Fibroblast of skin of scalp (primary cell): ENCODE results near the gene UBAP1.
"Not testable (repeated sequence)": the region's sequence is repeated elsewhere in the genome, so short reads cannot be mapped to it uniquely, and the experiment has no call there.

Experiments used
- DNase-seq: peaks from one replicate; pipeline ENCODE4 v3.0.0-alpha.2; 2013

Gene UBAP1

GRCh38 chr9:34267660-34268059 lies 88.8 kb downstream of the UBAP1 start:
- DNase-seq, result no peak

- no peak for DNase-seq
Observed at GRCh38 chr9:34271265-34272006, 92.6 kb downstream of the UBAP1 start.

- DNase-seq, result no peak
Observed at GRCh38 chr9:34272101-34272541, 93.3 kb downstream of the UBAP1 start.

- DNase-seq, result not testable (repeated sequence)
Observed at GRCh38 chr9:34273588-34273987, 94.7 kb downstream of the UBAP1 start.

GRCh38 chr9:34275811-34276210 lies 97.0 kb downstream of the UBAP1 start:
- no peak for DNase-seq

- no peak for DNase-seq
Observed at GRCh38 chr9:34276772-34277171, 97.9 kb downstream of the UBAP1 start.

GRCh38 chr9:34279411-34279810 lies 100.6 kb downstream of the UBAP1 start:
- DNase-seq, result no peak

GRCh38 chr9:34282096-34282495 lies 103.3 kb downstream of the UBAP1 start:
- DNase-seq, result no peak

GRCh38 chr9:34289159-34289558 lies 110.3 kb downstream of the UBAP1 start:
- no peak for DNase-seq

GRCh38 chr9:34291023-34291422 lies 112.2 kb downstream of the UBAP1 start:
- no peak for DNase-seq

GRCh38 chr9:34291423-34291822 lies 112.6 kb downstream of the UBAP1 start:
- DNase-seq, result no peak

GRCh38 chr9:34292552-34292951 lies 113.7 kb downstream of the UBAP1 start:
- DNase-seq, result no peak

- not testable (repeated sequence) for DNase-seq
Observed at GRCh38 chr9:34301064-34301463, 122.2 kb downstream of the UBAP1 start.
